WTC11 (cell line): ENCODE results near the gene KCTD1. TPM values are rescaled to one million over a fixed set of nuclear protein-coding genes. Genes with fewer than 3 reads are reported as not detected.

Experiments
- ATAC-seq: fragments of 200-7000 bp; cut with Tn5 transposase; 2 replicates; pipeline ENCODE4 v1.10.0; 2021; ENCODE audit warnings: mild to moderate bottlenecking, moderate library complexity
- CTCF ChIA-PET: fragments of 300-600 bp; sonication (Branson Sonifier 250); formaldehyde crosslinking; loops from one replicate; lab custom pipeline; 2021; ENCODE audit warnings: antibody characterized with exemption; lab: Charles Lee
- POLR2A ChIA-PET: fragments of 350-600 bp; sonication (Branson Sonifier 250); formaldehyde crosslinking; loops from one replicate; lab custom pipeline; 2021; ENCODE audit warnings: antibody characterized with exemption; lab: Charles Lee
- DNase-seq: peaks from one replicate; pipeline ENCODE4 v3.0.0; 2021; ENCODE audit warnings: low spot score
- H3K27ac Mint-ChIP-seq: 2 replicates; pipeline ENCODE4 v1.8.0; 2021; ENCODE audit warnings: mixed read lengths
- H3K27me3 Mint-ChIP-seq: 2 replicates; pipeline ENCODE4 v1.8.0; 2021; ENCODE audit warnings: low read depth, mild to moderate bottlenecking, moderate library complexity, mixed read lengths
- H3K36me3 Mint-ChIP-seq: 2 replicates; pipeline ENCODE4 v1.8.0; 2021; ENCODE audit warnings: mixed read lengths
- H3K4me1 Mint-ChIP-seq: 2 replicates; pipeline ENCODE4 v1.8.0; 2022; ENCODE audit warnings: mixed read lengths
- H3K4me3 Mint-ChIP-seq: 2 replicates; pipeline ENCODE4 v1.8.0; 2021; ENCODE audit warnings: mild to moderate bottlenecking, moderate library complexity, mixed read lengths
- H3K9me3 Mint-ChIP-seq: 2 replicates; pipeline ENCODE4 v1.8.0; 2021; ENCODE audit warnings: mixed read lengths
- AR ChIP-seq: fragments of 250-450 bp; sonication (Bioruptor Pico); IDR thresholded peaks from 2 replicates; pipeline ENCODE4 v1.9.0; 2021; ENCODE audit warnings: mild to moderate bottlenecking
- ARID4B ChIP-seq: sonication (generic); formaldehyde crosslinking; IDR thresholded peaks from 2 replicates; pipeline ENCODE4 v1.8.0; 2023; ENCODE audit warnings: missing genetic modification reagents, mild to moderate bottlenecking, borderline replicate concordance
- CTCF ChIP-seq: fragments of 200-600 bp; IDR thresholded peaks from 2 replicates; pipeline ENCODE4 v1.8.0; 2022; ENCODE audit warnings: antibody characterized with exemption
- FOXJ3 ChIP-seq: sonication (generic); formaldehyde crosslinking; IDR thresholded peaks from 2 replicates; pipeline ENCODE4 v1.9.0; 2021; ENCODE audit warnings: missing genetic modification reagents, mild to moderate bottlenecking, borderline replicate concordance
- MXD4 ChIP-seq: fragments of 250-450 bp; sonication (Bioruptor Pico); IDR thresholded peaks from 2 replicates; pipeline ENCODE4 v1.8.0; 2021; ENCODE audit warnings: mild to moderate bottlenecking, moderate library complexity, borderline replicate concordance
- SMAD4 ChIP-seq: sonication (generic); formaldehyde crosslinking; IDR thresholded peaks from 2 replicates; pipeline ENCODE4 v1.8.0; 2022; ENCODE audit warnings: mild to moderate bottlenecking, missing genetic modification reagents
- STAT6 ChIP-seq: sonication (generic); formaldehyde crosslinking; conservative IDR thresholded peaks from 2 replicates; pipeline ENCODE4 v1.8.1; 2023; ENCODE audit warnings: mild to moderate bottlenecking, low read depth, missing genetic modification reagents, moderate library complexity
- USF1 ChIP-seq: sonication (generic); formaldehyde crosslinking; IDR thresholded peaks from 2 replicates; pipeline ENCODE4 v1.8.0; 2022; ENCODE audit warnings: mild to moderate bottlenecking, missing genetic modification reagents
- ZNF121 ChIP-seq: sonication (generic); formaldehyde crosslinking; IDR thresholded peaks from 2 replicates; pipeline ENCODE4 v1.8.0; 2023; ENCODE audit warnings: missing genetic modification reagents
- ZNF263 ChIP-seq: sonication (generic); formaldehyde crosslinking; IDR thresholded peaks from 2 replicates; pipeline ENCODE4 v1.8.1; 2022; ENCODE audit warnings: low read depth, mild to moderate bottlenecking, moderate library complexity, missing genetic modification reagents
- ZNF396 ChIP-seq: fragments of 250-450 bp; sonication (Bioruptor Pico); IDR thresholded peaks from 2 replicates; pipeline ENCODE4 v1.8.0; 2021; ENCODE audit warnings: mild to moderate bottlenecking, moderate library complexity, borderline replicate concordance
- ZNF512 ChIP-seq: sonication (generic); formaldehyde crosslinking; IDR thresholded peaks from 2 replicates; pipeline ENCODE4 v1.8.1; 2022; ENCODE audit warnings: missing genetic modification reagents, borderline replicate concordance
- total RNA-seq: library from RNA; stranded (reverse); gene quantifications from 3 replicates; pipeline ENCODE4 v1.2.3, GENCODE V29; 2021

Gene KCTD1
- total RNA-seq, 1 experiment from 2014 or later, result 23.3 TPM

- TF ChIP-seq CTCF (no peak), MXD4 (CRISPR knock-in tag) (no peak)
Measured at GRCh38 chr18:26407736-26408601, 140.4 kb downstream of the KCTD1 start (continued).

GRCh38 chr18:26406854-26407517 is 141.4 kb downstream of the KCTD1 start:
- Mint-ChIP-seq H3K9me3 (no peaks in the 10 kb centered on the region), H3K4me1 (peaks cover 37% of the 10 kb centered on the region), H3K27me3 (no peaks in the 10 kb centered on the region), H3K36me3 (no peaks in the 10 kb centered on the region), H3K27ac (peak overlapping the region; percentile 28; the same call in 1 of the 2 replicates), H3K4me3 (no peak overlapping the region)
- ChIA-PET CTCF (interaction anchor here (0.7 to 2.3 kb wide), 4 partner anchors 23 to 100 kb away, joined by 3 to 11 read pairs (median 5); no protein-coding TSS in a partner anchor), POLR2A (interaction anchor here (1.6 kb wide), 1 partner anchor 141 kb away, joined by 3 read pairs; no protein-coding TSS in a partner anchor)
- peak; percentile 25 for ATAC-seq
- DNase-seq, result no peak
- TF ChIP-seq SMAD4 (CRISPR knock-in tag) (no peak), ZNF121 (CRISPR knock-in tag) (peak; percentile 85; the same call in 1 of the 2 replicates)

GRCh38 chr18:26406324-26406723 is 142.0 kb downstream of the KCTD1 start:
- DNase-seq, result no peak
- CTCF ChIA-PET, result interaction anchor here (0.7 to 3.0 kb wide), 10 partner anchors 11 to 215 kb away, joined by 3 to 30 read pairs (median 7); partner anchors contain the start of gene KCTD1
- TF ChIP-seq ZNF263 (CRISPR knock-in tag), result no peak
- no peak for TF ChIP-seq STAT6 (CRISPR knock-in tag)
- no peak for TF ChIP-seq FOXJ3
- TF ChIP-seq ZNF121 (CRISPR knock-in tag), result no peak
- no peak for TF ChIP-seq AR (CRISPR knock-in tag)
- TF ChIP-seq ZNF396 (CRISPR knock-in tag), result no peak
- TF ChIP-seq ZNF512, result no peak
- no peak for TF ChIP-seq USF1 (CRISPR knock-in tag)
- no peak for TF ChIP-seq ARID4B
- TF ChIP-seq, all 79 proteins: peak for 0
- Mint-ChIP-seq H3K4me3 (no peak overlapping the region), H3K9me3 (no peaks in the 10 kb centered on the region), H3K27me3 (no peaks in the 10 kb centered on the region), H3K27ac (no peak overlapping the region), H3K36me3 (no peaks in the 10 kb centered on the region), H3K4me1 (peaks cover 37% of the 10 kb centered on the region)
- POLR2A ChIA-PET, result interaction anchor here (0.6 to 1.6 kb wide), 2 partner anchors 13 to 141 kb away, joined by 3 to 4 read pairs; no protein-coding TSS in a partner anchor
- ATAC-seq, result no peak
